Prostate gland (tissue), 2 donors: ENCODE data around the gene GABPB1.

Experiments
- CTCF ChIP-seq, 4 experiments: fragments of 200-600 bp in 2 of 4; fragments of 450-650 bp in 2 of 4; sonication (generic) in 2 of 4; IDR thresholded peaks; 1 replicate in 3 of 4; 2 replicates in 1 of 4; pipeline ENCODE4 v1.5.1; 2016 to 2019; ENCODE audit warnings: antibody characterized with exemption in 4 of 4, mild to moderate bottlenecking in 2 of 4, moderate library complexity in 2 of 4
- POLR2A ChIP-seq: fragments of 450-650 bp; IDR thresholded peaks from one replicate; pipeline ENCODE4 v1.6.1; 2016; ENCODE audit warnings: antibody characterized with exemption, mild to moderate bottlenecking

- TF ChIP-seq POLR2A (no peak), CTCF (IDR thresholded peaks at IDR 0.05) (no peak)
Observed at GRCh38 chr15:50256188-50257041, 98.6 kb downstream of the GABPB1 start.
